Kidney capillary endothelial cell (primary cell): Measurements from ENCODE around the gene CYP39A1.

Source experiments
- DNase-seq: peaks from one replicate; pipeline ENCODE4 v3.0.0-alpha.2; 2018; ENCODE audit warnings: low spot score

The CYP39A1 gene

GRCh38 chr6:46590765-46591164 is 61.9 kb downstream of the CYP39A1 start:
- DNase-seq: no peak

- no peak for DNase-seq
Observed at GRCh38 chr6:46586906-46587305, 65.7 kb downstream of the CYP39A1 start.

- no peak for DNase-seq
Observed at GRCh38 chr6:46584586-46584985, 68.0 kb downstream of the CYP39A1 start.

GRCh38 chr6:46583721-46584120 is 68.9 kb downstream of the CYP39A1 start:
- no peak for DNase-seq

- DNase-seq: no peak
Observed at GRCh38 chr6:46583081-46583480, 69.5 kb downstream of the CYP39A1 start.

- no peak for DNase-seq
Observed at GRCh38 chr6:46581459-46582177, 71.0 kb downstream of the CYP39A1 start.

- DNase-seq: no peak
Observed at GRCh38 chr6:46575530-46575929, 77.1 kb downstream of the CYP39A1 start.

GRCh38 chr6:46573140-46573539 is 79.5 kb downstream of the CYP39A1 start:
- DNase-seq: no peak

GRCh38 chr6:46565531-46565930 is 87.1 kb downstream of the CYP39A1 start:
- DNase-seq: no peak

- DNase-seq: no peak
Observed at GRCh38 chr6:46563924-46564323, 88.7 kb downstream of the CYP39A1 start.

GRCh38 chr6:46556053-46556452 is 96.6 kb downstream of the CYP39A1 start:
- no peak for DNase-seq

- DNase-seq: no peak
Observed at GRCh38 chr6:46555129-46555528, 97.5 kb downstream of the CYP39A1 start.

GRCh38 chr6:46549155-46549554 is 103.5 kb downstream of the CYP39A1 start:
- no peak for DNase-seq

- no peak for DNase-seq
Observed at GRCh38 chr6:46541556-46541955, 111.1 kb downstream of the CYP39A1 start.

GRCh38 chr6:46539866-46540265 is 112.8 kb downstream of the CYP39A1 start:
- DNase-seq: no peak

- DNase-seq: no peak
Observed at GRCh38 chr6:46538800-46539480, 113.7 kb downstream of the CYP39A1 start.

- DNase-seq: peak; percentile 48
Observed at GRCh38 chr6:46530896-46531295, 121.7 kb downstream of the CYP39A1 start.

GRCh38 chr6:46528961-46529750 is 123.5 kb downstream of the CYP39A1 start:
- DNase-seq: no peak

GRCh38 chr6:46526607-46527006 is 126.0 kb downstream of the CYP39A1 start:
- DNase-seq: no peak

GRCh38 chr6:46525583-46525982 is 127.0 kb downstream of the CYP39A1 start:
- no peak for DNase-seq

- DNase-seq: no peak
Observed at GRCh38 chr6:46521464-46521971, 131.1 kb downstream of the CYP39A1 start.

GRCh38 chr6:46517202-46517601 is 135.4 kb downstream of the CYP39A1 start:
- no peak for DNase-seq

GRCh38 chr6:46513533-46513932 is 139.1 kb downstream of the CYP39A1 start:
- no peak for DNase-seq
